HepG2 (cell line): Measurements from ENCODE around the gene ARHGAP15. TPM values are rescaled to one million over a fixed set of nuclear protein-coding genes. Genes with fewer than 3 reads are reported as not detected.

ENCODE experiments used
- ATAC-seq: fragments of 200-7000 bp; cut with Tn5 transposase; 3 replicates; pipeline ENCODE4 v1.9.1; 2020; ENCODE audit warnings: mild to moderate bottlenecking, moderate library complexity
- BruUV-seq: library from RNA; stranded (reverse); fragments of 400-500 nt; replicated peaks from 2 replicates; lab custom pipeline; 2021; lab: Mats Ljungman, UMichigan
- CTCF ChIA-PET: fragments of 300-600 bp; formaldehyde crosslinking; extraction: SDS; loops from one replicate; lab custom pipeline; 2021; ENCODE audit warnings: low total read pairs, inconsistent platforms, low intra/inter-chr PET ratio; lab: Yijun Ruan, JAX
- POLR2A ChIA-PET: fragments of 350-600 bp; sonication (Branson Sonifier 250); formaldehyde crosslinking; loops from one replicate; lab custom pipeline; 2020; ENCODE audit warnings: antibody characterized with exemption, inconsistent platforms; lab: Yijun Ruan, JAX
- DNase-seq: peaks from one replicate; pipeline ENCODE4 v3.0.0-alpha.2; 2015; ENCODE audit warnings: low spot score
- FAIRE-seq: peaks from 3 replicates; lab custom pipeline; 2011; peaks lifted over from hg19 to GRCh38; lab: Jason Lieb, UNC
- H2AFZ ChIP-seq: one replicate; pipeline ENCODE4 v1.6.1; 2011; ENCODE audit warnings: low read length, inconsistent platforms
- H3K27ac ChIP-seq: fragments of 300-600 bp; 3 replicates; pipeline ENCODE4 v1.8.0; 2011; ENCODE audit warnings: mixed run types, mild to moderate bottlenecking, mixed read lengths, low read length, inconsistent platforms; ENCODE audit not compliant: insufficient read depth; ENCODE audit errors: extremely low read length
- H3K27me3 ChIP-seq, 2 experiments: fragments of 200-600 bp in 1 of 2; 2 replicates in 1 of 2; 3 replicates in 1 of 2; pipeline versions ENCODE4 v1.6.0 to v1.8.0; 2011; ENCODE audit warnings: low read length in 2 of 2, mild to moderate bottlenecking in 2 of 2, moderate library complexity in 2 of 2, inconsistent platforms in 1 of 2; ENCODE audit not compliant: insufficient read depth in 2 of 2, control insufficient read depth in 1 of 2
- H3K36me3 ChIP-seq, 2 experiments: fragments of 200-600 bp in 1 of 2; replicated peaks in 1 of 2; 2 replicates in 1 of 2; 3 replicates in 1 of 2; pipeline versions ENCODE4 v1.5.1 to v1.8.0; 2011; ENCODE audit warnings: low read length in 2 of 2, inconsistent platforms in 1 of 2; ENCODE audit not compliant: insufficient read depth in 2 of 2, control insufficient read depth in 1 of 2
- H3K4me1 ChIP-seq: 2 replicates; pipeline ENCODE4 v1.5.1; 2012; ENCODE audit warnings: low read length, inconsistent platforms; ENCODE audit not compliant: insufficient read depth
- H3K4me2 ChIP-seq: 2 replicates; pipeline ENCODE4 v1.6.0; 2011; ENCODE audit warnings: low read depth, low read length, inconsistent platforms
- H3K4me3 ChIP-seq, 3 experiments: fragments of 200-600 bp in 1 of 3; sonication (generic), shearing (Covaris generic) in 1 of 3; replicated peaks in 1 of 3; 2 replicates each; pipeline ENCODE4 v1.5.1; 2011 to 2016; ENCODE audit warnings: low read length in 3 of 3, inconsistent platforms in 2 of 3, low read depth in 2 of 3, mild to moderate bottlenecking in 2 of 3, control low read depth in 1 of 3, mixed read lengths in 1 of 3; ENCODE audit not compliant: insufficient read depth in 1 of 3
- H3K79me2 ChIP-seq: one replicate; pipeline ENCODE4 v1.6.1; 2011; ENCODE audit warnings: low read length, inconsistent platforms; ENCODE audit not compliant: insufficient read depth
- H3K9ac ChIP-seq: 2 replicates; pipeline ENCODE4 v1.6.0; 2011; ENCODE audit warnings: mild to moderate bottlenecking, low read depth, low read length, inconsistent platforms; ENCODE audit not compliant: insufficient read depth
- H3K9me3 ChIP-seq: 2 replicates; pipeline ENCODE4 v1.5.1; 2012; ENCODE audit warnings: mild to moderate bottlenecking, low read length
- H4K20me1 ChIP-seq: 2 replicates; pipeline ENCODE4 v1.6.0; 2011; ENCODE audit warnings: inconsistent platforms, mild to moderate bottlenecking, low read length, moderate library complexity; ENCODE audit not compliant: insufficient read depth
- EHMT2 ChIP-seq: fragments of 200-600 bp; sonication (generic); IDR thresholded peaks from 2 replicates; pipeline ENCODE4 v1.7.0; 2017; ENCODE audit warnings: antibody characterized with exemption, low read depth, low read length, borderline replicate concordance
- FOXP1 ChIP-seq, 2 experiments: fragments of 450-650 bp in 1 of 2; IDR thresholded peaks; 2 replicates each; pipeline ENCODE4 v1.6.1; 2017 to 2018; ENCODE audit warnings: antibody characterized with exemption in 1 of 2
- KLF15 ChIP-seq: sonication (generic); formaldehyde crosslinking; IDR thresholded peaks from 2 replicates; pipeline ENCODE4 v1.8.1; 2023; ENCODE audit warnings: borderline replicate concordance, mild to moderate bottlenecking, inconsistent platforms, missing genetic modification reagents, mixed read lengths
- MAFF ChIP-seq: IDR thresholded peaks from 2 replicates; pipeline ENCODE4 v1.6.1; 2011; ENCODE audit warnings: low read depth, low read length, improper control_type of control experiment
- MAFK ChIP-seq, 2 experiments: IDR thresholded peaks in 1 of 2; conservative IDR thresholded peaks in 1 of 2; 2 replicates each; pipeline ENCODE4 v1.6.1; 2011; ENCODE audit warnings: improper control_type of control experiment in 2 of 2, low read length in 2 of 2
- NR0B2 ChIP-seq: sonication (generic); formaldehyde crosslinking; IDR thresholded peaks from 2 replicates; pipeline ENCODE4 v1.4.0; 2020; ENCODE audit warnings: mild to moderate bottlenecking, missing genetic modification reagents
- PRDM10 ChIP-seq: sonication (generic); formaldehyde crosslinking; IDR thresholded peaks from 2 replicates; pipeline ENCODE4 v1.4.0; 2020; ENCODE audit warnings: low read depth, missing genetic modification reagents
- RFX5 ChIP-seq: IDR thresholded peaks from 2 replicates; pipeline ENCODE4 v1.6.1; 2011; ENCODE audit warnings: low read depth, low read length, improper control_type of control experiment
- SRSF1 ChIP-seq: fragments of 200-400 bp; formaldehyde crosslinking; optimal IDR thresholded peaks from 2 replicates; pipeline ENCODE3; 2017; ENCODE audit warnings: mild to moderate bottlenecking, low read depth, low read length, moderate library complexity
- ZBTB2 ChIP-seq: sonication (generic); formaldehyde crosslinking; IDR thresholded peaks from 2 replicates; pipeline ENCODE4 v1.8.0; 2022; ENCODE audit warnings: low read depth, missing genetic modification reagents
- ZNF331 ChIP-seq: sonication (generic); formaldehyde crosslinking; IDR thresholded peaks from 2 replicates; pipeline ENCODE4 v1.4.0; 2020; ENCODE audit warnings: missing genetic modification reagents
- ZNF550 ChIP-seq: sonication (generic); formaldehyde crosslinking; IDR thresholded peaks from 2 replicates; pipeline ENCODE4 v1.4.0; 2020; ENCODE audit warnings: mild to moderate bottlenecking, missing genetic modification reagents, borderline replicate concordance
- WGBS: methylation state at CpG from one replicate; pipeline ENCODE4 v1.1.6; 2017; ENCODE audit warnings: low lambda C conversion rate; 5-methylcytosine and 5-hydroxymethylcytosine counted together
- in situ Hi-C: cut with HindIII; loops from 2 replicates; pipeline ENCODE4 v1.10.0; 2017; ENCODE audit warnings: low pct_unique_long_range_greater_than_20kb; ENCODE audit not compliant: extremely low pct_ligation_motif_present
- intact Hi-C: fragments of 100-400 bp; cut with micrococcal nuclease; formaldehyde crosslinking; loops from one replicate; pipeline ENCODE4 v1.10.0; 2022; ENCODE audit not compliant: unreplicated experiment
- polyA plus RNA-seq, 8 experiments: library from polyadenylated mRNA; depleted of rRNA in 3 of 8; stranded (reverse) in 7 of 8; unstranded in 1 of 8; fragments of >200 nt; fragmentation: Illumina TruSeq in 4 of 8; extraction: Trizol in 4 of 8; gene quantifications; 2 replicates each; pipeline versions ENCODE4 v1.2.1 to v1.2.3, GENCODE V29; 2011 to 2016; ENCODE audit warnings: low read depth in 4 of 8, missing spikeins in 1 of 8, mixed read lengths in 1 of 8; ENCODE audit not compliant: insufficient read depth in 1 of 8
- total RNA-seq, 5 experiments: library from RNA; depleted of rRNA; stranded (reverse); fragments of >200 nt; fragmentation: Illumina TruSeq; extraction: Trizol; gene quantifications; 2 replicates each; pipeline ENCODE4 v1.2.3, GENCODE V29; 2016; ENCODE audit warnings: low read depth in 1 of 5

The ARHGAP15 gene
- total and polyA plus RNA-seq, 2 of the 13 experiments (the other 11 are each of a cell fraction or from before 2014, with no cell fraction given), result 0.04 TPM; not detected in 1

GRCh38 chr2:143559147-143559546 lies 429.9 kb downstream of the ARHGAP15 start (continued):
- no peak for TF ChIP-seq NR0B2 (CRISPR knock-in tag)
- TF ChIP-seq SRSF1, result no peak
- TF ChIP-seq ZBTB2 (CRISPR knock-in tag), result no peak

- no peak for DNase-seq
- H3K9ac ChIP-seq, result no peak overlapping the region
- H3K36me3 ChIP-seq, result no peaks in the 10 kb centered on the region
- no TSS peak for BruUV-seq
- ChIA-PET CTCF (no interaction called here), POLR2A (no interaction called here)
- no peaks in the 10 kb centered on the region for H3K4me1 ChIP-seq
- H4K20me1 ChIP-seq, result no peaks in the 10 kb centered on the region
- ATAC-seq, result no peak
- in situ Hi-C loops, result no loop called here
- H3K27ac ChIP-seq, result no peak overlapping the region
- H3K79me2 ChIP-seq, result no peaks in the 10 kb centered on the region
- TF ChIP-seq MAFF, result peak; percentile 89
- TF ChIP-seq ZNF331 (CRISPR knock-in tag), result no peak
- TF ChIP-seq EHMT2, result no peak
- TF ChIP-seq MAFK (conservative IDR thresholded peaks at IDR 0.05 in 1 of 2, IDR thresholded peaks at IDR 0.05 in 1 of 2; ENCODE audit: low read length in 2 of 2), result peak; percentile 87 to 92
- TF ChIP-seq FOXP1 (IDR thresholded peaks at IDR 0.05), result no peak
- no peak for TF ChIP-seq FOXP1 (CRISPR knock-in tag; IDR thresholded peaks at IDR 0.05)
- TF ChIP-seq ZNF550 (CRISPR knock-in tag), result no peak
- TF ChIP-seq KLF15 (CRISPR knock-in tag), result no peak
- no peak for TF ChIP-seq PRDM10
- TF ChIP-seq RFX5, result no peak
- no peaks in the 10 kb centered on the region for H3K27me3 ChIP-seq
- no peak overlapping the region for H3K4me3 ChIP-seq
- H3K4me2 ChIP-seq, result no peak overlapping the region
- intact Hi-C loops, result no loop called here
- no peak overlapping the region for H2AFZ ChIP-seq
- no peaks in the 10 kb centered on the region for H3K9me3 ChIP-seq
- FAIRE-seq, result no peak
- WGBS, result 19% methylated on average over 6 of the region's 7 CpGs
Observed at GRCh38 chr2:143560724-143561123, 431.5 kb downstream of the ARHGAP15 start.
